ENCODE results near the gene RHPN2. TPM values are rescaled to one million over a fixed set of nuclear protein-coding genes. Genes with fewer than 3 reads are reported as not detected.

The RHPN2 gene
- total and polyA plus RNA-seq, 2 of the 13 experiments (the other 11 are each of a cell fraction or from before 2014, with no cell fraction given): 20.3 to 48.0 TPM

GRCh38 chr19:33064792-33065550, at the start of gene RHPN2 (continued):
- peak; percentile 52 for TF ChIP-seq MED8 (CRISPR knock-in tag; IDR thresholded peaks at IDR 0.05; ENCODE audit: insufficient replicate concordance)
- peak; percentile 46 for TF ChIP-seq HNRNPLL (IDR thresholded peaks at IDR 0.05; ENCODE audit: low read depth, low read length, poor library complexity, severe bottlenecking)
- TF ChIP-seq MTF2 (CRISPR knock-in tag; IDR thresholded peaks at IDR 0.05; ENCODE audit: borderline replicate concordance): no peak
- TF ChIP-seq MTF1 (CRISPR knock-in tag; IDR thresholded peaks at IDR 0.05): no peak
- no peak for TF ChIP-seq ZBTB21 (CRISPR knock-in tag; IDR thresholded peaks at IDR 0.05)
- TF ChIP-seq ZEB1 (IDR thresholded peaks at IDR 0.05; ENCODE audit: insufficient replicate concordance, low read depth): no peak
- no peak for TF ChIP-seq ZNF10 (CRISPR knock-in tag; IDR thresholded peaks at IDR 0.05; ENCODE audit: borderline replicate concordance, low read depth)
- TF ChIP-seq ZSCAN29 (CRISPR knock-in tag; conservative IDR thresholded peaks at IDR 0.05): no peak
- no peak for TF ChIP-seq ZNF674 (CRISPR knock-in tag; IDR thresholded peaks at IDR 0.05; ENCODE audit: low read depth)
- TF ChIP-seq ZXDC (CRISPR knock-in tag; IDR thresholded peaks at IDR 0.05): no peak
- TF ChIP-seq ZNF501 (CRISPR knock-in tag; IDR thresholded peaks at IDR 0.05): peak; percentile 35; the same call in 1 of the 2 replicates
- TF ChIP-seq, protein P1, sequence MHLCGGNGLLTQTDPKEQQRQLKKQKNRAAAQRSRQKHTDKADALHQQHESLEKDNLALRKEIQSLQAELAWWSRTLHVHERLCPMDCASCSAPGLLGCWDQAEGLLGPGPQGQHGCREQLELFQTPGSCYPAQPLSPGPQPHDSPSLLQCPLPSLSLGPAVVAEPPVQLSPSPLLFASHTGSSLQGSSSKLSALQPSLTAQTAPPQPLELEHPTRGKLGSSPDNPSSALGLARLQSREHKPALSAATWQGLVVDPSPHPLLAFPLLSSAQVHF (CRISPR knock-in tag; IDR thresholded peaks at IDR 0.05): no peak
- TF ChIP-seq ZNF234 (CRISPR knock-in tag; conservative IDR thresholded peaks at IDR 0.05): no peak
- TF ChIP-seq ZNF660 (CRISPR knock-in tag; IDR thresholded peaks at IDR 0.05; ENCODE audit: borderline replicate concordance, low read depth): no peak
- TF ChIP-seq, protein P2, sequence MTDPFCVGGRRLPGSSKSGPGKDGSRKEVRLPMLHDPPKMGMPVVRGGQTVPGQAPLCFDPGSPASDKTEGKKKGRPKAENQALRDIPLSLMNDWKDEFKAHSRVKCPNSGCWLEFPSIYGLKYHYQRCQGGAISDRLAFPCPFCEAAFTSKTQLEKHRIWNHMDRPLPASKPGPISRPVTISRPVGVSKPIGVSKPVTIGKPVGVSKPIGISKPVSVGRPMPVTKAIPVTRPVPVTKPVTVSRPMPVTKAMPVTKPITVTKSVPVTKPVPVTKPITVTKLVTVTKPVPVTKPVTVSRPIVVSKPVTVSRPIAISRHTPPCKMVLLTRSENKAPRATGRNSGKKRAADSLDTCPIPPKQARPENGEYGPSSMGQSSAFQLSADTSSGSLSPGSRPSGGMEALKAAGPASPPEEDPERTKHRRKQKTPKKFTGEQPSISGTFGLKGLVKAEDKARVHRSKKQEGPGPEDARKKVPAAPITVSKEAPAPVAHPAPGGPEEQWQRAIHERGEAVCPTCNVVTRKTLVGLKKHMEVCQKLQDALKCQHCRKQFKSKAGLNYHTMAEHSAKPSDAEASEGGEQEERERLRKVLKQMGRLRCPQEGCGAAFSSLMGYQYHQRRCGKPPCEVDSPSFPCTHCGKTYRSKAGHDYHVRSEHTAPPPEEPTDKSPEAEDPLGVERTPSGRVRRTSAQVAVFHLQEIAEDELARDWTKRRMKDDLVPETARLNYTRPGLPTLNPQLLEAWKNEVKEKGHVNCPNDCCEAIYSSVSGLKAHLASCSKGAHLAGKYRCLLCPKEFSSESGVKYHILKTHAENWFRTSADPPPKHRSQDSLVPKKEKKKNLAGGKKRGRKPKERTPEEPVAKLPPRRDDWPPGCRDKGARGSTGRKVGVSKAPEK (CRISPR knock-in tag; IDR thresholded peaks at IDR 0.05; ENCODE audit: borderline replicate concordance): no peak
- TF ChIP-seq RCOR2 (CRISPR knock-in tag; IDR thresholded peaks at IDR 0.05): no peak
- TF ChIP-seq ZNF589 (CRISPR knock-in tag; conservative IDR thresholded peaks at IDR 0.05): no peak
- TF ChIP-seq, protein P3, sequence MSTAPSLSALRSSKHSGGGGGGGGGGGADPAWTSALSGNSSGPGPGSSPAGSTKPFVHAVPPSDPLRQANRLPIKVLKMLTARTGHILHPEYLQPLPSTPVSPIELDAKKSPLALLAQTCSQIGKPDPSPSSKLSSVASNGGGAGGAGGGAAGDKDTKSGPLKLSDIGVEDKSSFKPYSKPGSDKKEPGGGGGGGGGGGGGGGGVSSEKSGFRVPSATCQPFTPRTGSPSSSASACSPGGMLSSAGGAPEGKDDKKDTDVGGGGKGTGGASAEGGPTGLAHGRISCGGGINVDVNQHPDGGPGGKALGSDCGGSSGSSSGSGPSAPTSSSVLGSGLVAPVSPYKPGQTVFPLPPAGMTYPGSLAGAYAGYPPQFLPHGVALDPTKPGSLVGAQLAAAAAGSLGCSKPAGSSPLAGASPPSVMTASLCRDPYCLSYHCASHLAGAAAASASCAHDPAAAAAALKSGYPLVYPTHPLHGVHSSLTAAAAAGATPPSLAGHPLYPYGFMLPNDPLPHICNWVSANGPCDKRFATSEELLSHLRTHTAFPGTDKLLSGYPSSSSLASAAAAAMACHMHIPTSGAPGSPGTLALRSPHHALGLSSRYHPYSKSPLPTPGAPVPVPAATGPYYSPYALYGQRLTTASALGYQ (CRISPR knock-in tag; IDR thresholded peaks at IDR 0.05): no peak
- TF ChIP-seq CAMTA2 (CRISPR knock-in tag; IDR thresholded peaks at IDR 0.05; ENCODE audit: borderline replicate concordance): no peak; the same call in 1 of the 2 replicates
- TF ChIP-seq EHMT2 (IDR thresholded peaks at IDR 0.05; ENCODE audit: borderline replicate concordance, low read depth, low read length): no peak

Measured in HepG2 (cell line).